HepG2 (cell line): ENCODE results near the gene HSPA5. TPM values are rescaled to one million over a fixed set of nuclear protein-coding genes. Genes with fewer than 3 reads are reported as not detected.

Source experiments
- ATF2 ChIP-seq: sonication (generic); formaldehyde crosslinking; IDR thresholded peaks from 2 replicates; pipeline ENCODE4 v1.4.0; 2020; ENCODE audit warnings: missing genetic modification reagents
- EHMT2 ChIP-seq: fragments of 200-600 bp; sonication (generic); IDR thresholded peaks from 2 replicates; pipeline ENCODE4 v1.7.0; 2017; ENCODE audit warnings: antibody characterized with exemption, low read depth, low read length, borderline replicate concordance
- ETV5 ChIP-seq: IDR thresholded peaks from 2 replicates; pipeline ENCODE4 v1.6.1; 2018; ENCODE audit warnings: missing biosample characterization, missing genetic modification reagents, inconsistent platforms, borderline replicate concordance
- FOXK1 ChIP-seq: sonication (generic); formaldehyde crosslinking; IDR thresholded peaks from 2 replicates; pipeline ENCODE4 v1.4.0; 2020; ENCODE audit warnings: low read depth, missing genetic modification reagents, borderline replicate concordance
- IKZF1 ChIP-seq: fragments of 450-650 bp; IDR thresholded peaks from 2 replicates; pipeline ENCODE4 v1.7.1; 2016
- ISL2 ChIP-seq: sonication (generic); formaldehyde crosslinking; IDR thresholded peaks from 2 replicates; pipeline ENCODE4 v1.5.0; 2020; ENCODE audit warnings: missing genetic modification reagents
- MXI1 ChIP-seq: IDR thresholded peaks from 3 replicates; pipeline ENCODE4 v1.6.1; 2012; ENCODE audit warnings: low read depth, low read length, inconsistent platforms, borderline replicate concordance
- NFIB ChIP-seq: sonication (generic); formaldehyde crosslinking; IDR thresholded peaks from 2 replicates; pipeline ENCODE4 v1.9.0; 2021; ENCODE audit warnings: missing genetic modification reagents, mild to moderate bottlenecking, borderline replicate concordance
- NFYC ChIP-seq: IDR thresholded peaks from 2 replicates; pipeline ENCODE4 v1.6.1; 2016; ENCODE audit warnings: missing genetic modification reagents, missing compliant biosample characterization
- PITX1 ChIP-seq: sonication (generic); formaldehyde crosslinking; IDR thresholded peaks from 2 replicates; pipeline ENCODE4 v1.5.1; 2020; ENCODE audit warnings: mild to moderate bottlenecking, missing genetic modification reagents
- POLR2A ChIP-seq, 2 experiments: IDR thresholded peaks; 2 replicates each; pipeline ENCODE4 v1.6.1; 2011; ENCODE audit warnings: low read depth in 2 of 2, low read length in 2 of 2, mild to moderate bottlenecking in 1 of 2, moderate library complexity in 1 of 2; ENCODE audit not compliant: insufficient read depth in 1 of 2
- RCOR2 ChIP-seq: IDR thresholded peaks from 2 replicates; pipeline ENCODE4 v1.6.1; 2016; ENCODE audit warnings: missing biosample characterization, missing genetic modification reagents
- SCMH1 ChIP-seq: sonication (generic); formaldehyde crosslinking; IDR thresholded peaks from 2 replicates; pipeline ENCODE4 v1.9.0; 2021; ENCODE audit warnings: missing genetic modification reagents, mild to moderate bottlenecking, borderline replicate concordance
- SOX6 ChIP-seq, 2 experiments: fragments of 450-650 bp in 1 of 2; sonication (generic) in 1 of 2; formaldehyde crosslinking in 1 of 2; IDR thresholded peaks; 2 replicates each; pipeline versions ENCODE4 v1.4.0 to v1.6.1; 2017 to 2020; ENCODE audit warnings: antibody characterized with exemption in 1 of 2, mild to moderate bottlenecking in 1 of 2, missing genetic modification reagents in 1 of 2
- TCF7L2 ChIP-seq: IDR thresholded peaks from 2 replicates; pipeline ENCODE4 v1.6.1; 2011; ENCODE audit warnings: mild to moderate bottlenecking, low read depth, low read length, moderate library complexity
- ZNF335 ChIP-seq: sonication (generic); formaldehyde crosslinking; IDR thresholded peaks from 2 replicates; pipeline ENCODE4 v1.4.0; 2020; ENCODE audit warnings: missing genetic modification reagents
- ZNF577 ChIP-seq: sonication (generic); formaldehyde crosslinking; IDR thresholded peaks from 2 replicates; pipeline ENCODE4 v1.4.0; 2020; ENCODE audit warnings: mild to moderate bottlenecking, low read depth, missing genetic modification reagents, borderline replicate concordance
- ZNF709 ChIP-seq: sonication (generic); formaldehyde crosslinking; IDR thresholded peaks from 2 replicates; pipeline ENCODE4 v1.5.0; 2020; ENCODE audit warnings: mild to moderate bottlenecking, missing genetic modification reagents
- ZNF720 ChIP-seq: sonication (generic); formaldehyde crosslinking; IDR thresholded peaks from 2 replicates; pipeline ENCODE4 v1.4.0; 2020; ENCODE audit warnings: missing genetic modification reagents
- polyA plus RNA-seq, 8 experiments: library from polyadenylated mRNA; depleted of rRNA in 3 of 8; stranded (reverse) in 7 of 8; unstranded in 1 of 8; fragments of >200 nt; fragmentation: Illumina TruSeq in 4 of 8; extraction: Trizol in 4 of 8; gene quantifications; 2 replicates each; pipeline versions ENCODE4 v1.2.1 to v1.2.3, GENCODE V29; 2011 to 2016; ENCODE audit warnings: low read depth in 4 of 8, missing spikeins in 1 of 8, mixed read lengths in 1 of 8; ENCODE audit not compliant: insufficient read depth in 1 of 8
- total RNA-seq, 5 experiments: library from RNA; depleted of rRNA; stranded (reverse); fragments of >200 nt; fragmentation: Illumina TruSeq; extraction: Trizol; gene quantifications; 2 replicates each; pipeline ENCODE4 v1.2.3, GENCODE V29; 2016; ENCODE audit warnings: low read depth in 1 of 5
- TF ChIP-seq, protein P1 (sequence below): sonication (generic); formaldehyde crosslinking; conservative IDR thresholded peaks from 2 replicates; pipeline ENCODE4 v1.4.0; 2020; ENCODE audit warnings: mild to moderate bottlenecking, missing genetic modification reagents, moderate library complexity
- TF ChIP-seq, protein P2 (sequence below): sonication (generic); formaldehyde crosslinking; conservative IDR thresholded peaks from 2 replicates; pipeline ENCODE4 v1.8.0; 2022; ENCODE audit warnings: low read depth, missing genetic modification reagents
- TF ChIP-seq, protein P3 (sequence below): sonication (generic); formaldehyde crosslinking; IDR thresholded peaks from 2 replicates; pipeline ENCODE4 v1.5.0; 2020; ENCODE audit warnings: mild to moderate bottlenecking, missing genetic modification reagents, borderline replicate concordance

The HSPA5 gene
- total and polyA plus RNA-seq, 2 of the 13 experiments (the other 11 are each of a cell fraction or from before 2014, with no cell fraction given), result 201 to 206 TPM

- no peak for TF ChIP-seq TCF7L2
- no peak for TF ChIP-seq ZNF335 (CRISPR knock-in tag)
- no peak for TF ChIP-seq NFIB (CRISPR knock-in tag)
- TF ChIP-seq, protein P1, sequence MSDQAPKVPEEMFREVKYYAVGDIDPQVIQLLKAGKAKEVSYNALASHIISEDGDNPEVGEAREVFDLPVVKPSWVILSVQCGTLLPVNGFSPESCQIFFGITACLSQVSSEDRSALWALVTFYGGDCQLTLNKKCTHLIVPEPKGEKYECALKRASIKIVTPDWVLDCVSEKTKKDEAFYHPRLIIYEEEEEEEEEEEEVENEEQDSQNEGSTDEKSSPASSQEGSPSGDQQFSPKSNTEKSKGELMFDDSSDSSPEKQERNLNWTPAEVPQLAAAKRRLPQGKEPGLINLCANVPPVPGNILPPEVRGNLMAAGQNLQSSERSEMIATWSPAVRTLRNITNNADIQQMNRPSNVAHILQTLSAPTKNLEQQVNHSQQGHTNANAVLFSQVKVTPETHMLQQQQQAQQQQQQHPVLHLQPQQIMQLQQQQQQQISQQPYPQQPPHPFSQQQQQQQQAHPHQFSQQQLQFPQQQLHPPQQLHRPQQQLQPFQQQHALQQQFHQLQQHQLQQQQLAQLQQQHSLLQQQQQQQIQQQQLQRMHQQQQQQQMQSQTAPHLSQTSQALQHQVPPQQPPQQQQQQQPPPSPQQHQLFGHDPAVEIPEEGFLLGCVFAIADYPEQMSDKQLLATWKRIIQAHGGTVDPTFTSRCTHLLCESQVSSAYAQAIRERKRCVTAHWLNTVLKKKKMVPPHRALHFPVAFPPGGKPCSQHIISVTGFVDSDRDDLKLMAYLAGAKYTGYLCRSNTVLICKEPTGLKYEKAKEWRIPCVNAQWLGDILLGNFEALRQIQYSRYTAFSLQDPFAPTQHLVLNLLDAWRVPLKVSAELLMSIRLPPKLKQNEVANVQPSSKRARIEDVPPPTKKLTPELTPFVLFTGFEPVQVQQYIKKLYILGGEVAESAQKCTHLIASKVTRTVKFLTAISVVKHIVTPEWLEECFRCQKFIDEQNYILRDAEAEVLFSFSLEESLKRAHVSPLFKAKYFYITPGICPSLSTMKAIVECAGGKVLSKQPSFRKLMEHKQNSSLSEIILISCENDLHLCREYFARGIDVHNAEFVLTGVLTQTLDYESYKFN (CRISPR knock-in tag), result peak; percentile 59
- no peak for TF ChIP-seq SOX6 (IDR thresholded peaks at IDR 0.05)
- TF ChIP-seq SOX6 (CRISPR knock-in tag; IDR thresholded peaks at IDR 0.05), result peak; percentile 59
- TF ChIP-seq, protein P2, sequence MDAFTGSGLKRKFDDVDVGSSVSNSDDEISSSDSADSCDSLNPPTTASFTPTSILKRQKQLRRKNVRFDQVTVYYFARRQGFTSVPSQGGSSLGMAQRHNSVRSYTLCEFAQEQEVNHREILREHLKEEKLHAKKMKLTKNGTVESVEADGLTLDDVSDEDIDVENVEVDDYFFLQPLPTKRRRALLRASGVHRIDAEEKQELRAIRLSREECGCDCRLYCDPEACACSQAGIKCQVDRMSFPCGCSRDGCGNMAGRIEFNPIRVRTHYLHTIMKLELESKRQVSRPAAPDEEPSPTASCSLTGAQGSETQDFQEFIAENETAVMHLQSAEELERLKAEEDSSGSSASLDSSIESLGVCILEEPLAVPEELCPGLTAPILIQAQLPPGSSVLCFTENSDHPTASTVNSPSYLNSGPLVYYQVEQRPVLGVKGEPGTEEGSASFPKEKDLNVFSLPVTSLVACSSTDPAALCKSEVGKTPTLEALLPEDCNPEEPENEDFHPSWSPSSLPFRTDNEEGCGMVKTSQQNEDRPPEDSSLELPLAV (CRISPR knock-in tag), result no peak
- TF ChIP-seq NFYC (CRISPR knock-in tag), result no peak
- TF ChIP-seq, protein P3, sequence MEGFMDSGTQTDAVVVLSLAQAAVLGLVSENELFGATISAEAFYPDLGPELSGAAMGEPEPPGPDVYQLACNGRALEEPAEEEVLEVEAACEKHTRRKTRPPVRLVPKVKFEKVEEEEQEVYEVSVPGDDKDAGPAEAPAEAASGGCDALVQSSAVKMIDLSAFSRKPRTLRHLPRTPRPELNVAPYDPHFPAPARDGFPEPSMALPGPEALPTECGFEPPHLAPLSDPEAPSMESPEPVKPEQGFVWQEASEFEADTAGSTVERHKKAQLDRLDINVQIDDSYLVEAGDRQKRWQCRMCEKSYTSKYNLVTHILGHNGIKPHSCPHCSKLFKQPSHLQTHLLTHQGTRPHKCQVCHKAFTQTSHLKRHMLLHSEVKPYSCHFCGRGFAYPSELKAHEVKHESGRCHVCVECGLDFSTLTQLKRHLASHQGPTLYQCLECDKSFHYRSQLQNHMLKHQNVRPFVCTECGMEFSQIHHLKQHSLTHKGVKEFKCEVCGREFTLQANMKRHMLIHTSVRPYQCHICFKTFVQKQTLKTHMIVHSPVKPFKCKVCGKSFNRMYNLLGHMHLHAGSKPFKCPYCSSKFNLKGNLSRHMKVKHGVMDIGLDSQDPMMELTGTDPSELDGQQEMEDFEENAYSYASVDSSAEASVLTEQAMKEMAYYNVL (CRISPR knock-in tag), result peak; percentile 85
- TF ChIP-seq ZNF709 (CRISPR knock-in tag), result 0 out of 2 replicates have a peak, but pooled peaks have one; percentile 50
- no peak for TF ChIP-seq FOXK1
- TF ChIP-seq ISL2 (CRISPR knock-in tag), result no peak
- TF ChIP-seq RCOR2 (CRISPR knock-in tag), result peak; percentile 44; the same call in 1 of the 2 replicates
- TF ChIP-seq ETV5 (CRISPR knock-in tag), result no peak
- TF ChIP-seq POLR2A (IDR thresholded peaks at IDR 0.05; ENCODE audit: insufficient read depth in 1 of 2, low read depth in 2 of 2, low read length in 2 of 2), result no peak
- no peak for TF ChIP-seq ZNF720 (CRISPR knock-in tag)
- peak; percentile 32; the same call in 1 of the 2 replicates for TF ChIP-seq PITX1 (CRISPR knock-in tag)
- no peak for TF ChIP-seq ZNF577 (CRISPR knock-in tag)
- no peak for TF ChIP-seq IKZF1
- no peak for TF ChIP-seq MXI1
- no peak for TF ChIP-seq SCMH1
- no peak for TF ChIP-seq ATF2 (CRISPR knock-in tag)
- TF ChIP-seq EHMT2, result no peak
Measured at GRCh38 chr9:125204477-125204876, 36.7 kb downstream of the HSPA5 start (continued).
